Endothelial cell of umbilical vein (primary cell): ENCODE results near the gene CATSPER2.
"Not testable (repeated sequence)": the region's sequence is repeated elsewhere in the genome, so short reads cannot be mapped to it uniquely, and the experiment has no call there.

Experiments used
- CTCF ChIP-seq, 2 donors: IDR thresholded peaks; 1 replicate in 1 of 2; 2 replicates in 1 of 2; pipeline ENCODE4 v1.5.1; 2011; ENCODE audit warnings: low read length in 2 of 2, mild to moderate bottlenecking in 2 of 2, moderate library complexity in 2 of 2, control low read depth in 1 of 2, inconsistent platforms in 1 of 2, low read depth in 1 of 2; ENCODE audit not compliant: insufficient read depth in 1 of 2; ENCODE audit errors: extremely low read depth in 1 of 2
- POLR2A ChIP-seq: IDR thresholded peaks from 2 replicates; pipeline ENCODE4 v1.6.1; 2012; ENCODE audit warnings: low read depth, mild to moderate bottlenecking, control low read depth, low read length

GRCh38 chr15:43666177-43666576 is 17.5 kb upstream of the CATSPER2 start:
- TF ChIP-seq CTCF (IDR thresholded peaks at IDR 0.05; ENCODE audit: extremely low read depth in 1 of 2, insufficient read depth in 1 of 2, low read depth in 1 of 2, low read length in 2 of 2); POLR2A: not testable (repeated sequence)
